ENCODE data around the gene COL12A1. TPM values are rescaled to one million over a fixed set of nuclear protein-coding genes. Genes with fewer than 3 reads are reported as not detected.

COL12A1 gene
- total RNA-seq, 1 experiment from 2014 or later = 0.96 TPM

DNA sequence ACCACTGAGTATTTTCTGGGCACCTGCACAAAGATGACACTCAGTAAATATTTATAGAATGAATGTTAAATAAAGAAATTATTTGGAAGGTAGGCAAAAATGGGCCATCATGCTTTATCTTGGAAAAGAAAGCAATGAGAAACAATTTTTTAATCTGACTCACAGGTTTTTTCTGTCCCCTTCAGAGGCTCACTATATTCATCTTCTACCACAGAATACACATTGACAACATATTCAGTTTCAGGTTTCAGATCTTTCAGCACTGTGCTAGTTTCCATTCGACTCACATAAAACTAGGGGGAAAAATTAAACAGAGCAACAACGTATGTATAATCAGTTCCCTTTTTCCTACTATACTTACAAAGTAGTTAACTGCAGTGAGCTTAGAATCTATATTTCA lies 58.3 kb downstream of the COL12A1 start:
- TF ChIP-seq, protein P1, sequence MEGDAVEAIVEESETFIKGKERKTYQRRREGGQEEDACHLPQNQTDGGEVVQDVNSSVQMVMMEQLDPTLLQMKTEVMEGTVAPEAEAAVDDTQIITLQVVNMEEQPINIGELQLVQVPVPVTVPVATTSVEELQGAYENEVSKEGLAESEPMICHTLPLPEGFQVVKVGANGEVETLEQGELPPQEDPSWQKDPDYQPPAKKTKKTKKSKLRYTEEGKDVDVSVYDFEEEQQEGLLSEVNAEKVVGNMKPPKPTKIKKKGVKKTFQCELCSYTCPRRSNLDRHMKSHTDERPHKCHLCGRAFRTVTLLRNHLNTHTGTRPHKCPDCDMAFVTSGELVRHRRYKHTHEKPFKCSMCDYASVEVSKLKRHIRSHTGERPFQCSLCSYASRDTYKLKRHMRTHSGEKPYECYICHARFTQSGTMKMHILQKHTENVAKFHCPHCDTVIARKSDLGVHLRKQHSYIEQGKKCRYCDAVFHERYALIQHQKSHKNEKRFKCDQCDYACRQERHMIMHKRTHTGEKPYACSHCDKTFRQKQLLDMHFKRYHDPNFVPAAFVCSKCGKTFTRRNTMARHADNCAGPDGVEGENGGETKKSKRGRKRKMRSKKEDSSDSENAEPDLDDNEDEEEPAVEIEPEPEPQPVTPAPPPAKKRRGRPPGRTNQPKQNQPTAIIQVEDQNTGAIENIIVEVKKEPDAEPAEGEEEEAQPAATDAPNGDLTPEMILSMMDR (conservative IDR thresholded peaks at IDR 0.05) = no peak
- Histone ChIP-seq H3K9me3 (ENCODE audit: control insufficient read depth, low read depth, low read length) (no peaks in the 10 kb centered on the region), H3T11ph (ENCODE audit: low read length) (no peak overlapping the region), H3K27me3 (ENCODE audit: insufficient read depth, low read length) (no peaks in the 10 kb centered on the region), H3K4me1 (ENCODE audit: insufficient read depth, low read length) (no peaks in the 10 kb centered on the region), H3K18ac (ENCODE audit: insufficient read length, low read depth, low read length) (no peak overlapping the region), H2BK12ac (ENCODE audit: insufficient read length, low read depth, low read length) (no peak overlapping the region), H3K27ac (ENCODE audit: insufficient read length, low read depth, low read length) (no peak overlapping the region), H2AK5ac (ENCODE audit: insufficient read length, low read length) (no peak overlapping the region), H3K9ac (ENCODE audit: extremely low read depth, insufficient read length, low read length) (no peak overlapping the region), H4K8ac (replicated peaks; ENCODE audit: insufficient read length, low read depth, low read length) (no peak overlapping the region), H3K79me2 (ENCODE audit: insufficient read depth, low read length) (no peaks in the 10 kb centered on the region), H3K56ac (ENCODE audit: insufficient read length, low read depth, low read length) (no peak overlapping the region), H4K20me1 (ENCODE audit: control insufficient read depth, insufficient read depth, insufficient read length) (no peaks in the 10 kb centered on the region), H2BK15ac (ENCODE audit: low read depth, low read length) (no peak overlapping the region), H2BK20ac (ENCODE audit: low read depth, low read length, poor library complexity, severe bottlenecking) (no peak overlapping the region), H2BK5ac (ENCODE audit: insufficient read length, low read length) (no peak overlapping the region), H4K5ac (ENCODE audit: insufficient read length, low read depth, low read length) (no peak overlapping the region), H3K14ac (ENCODE audit: insufficient read depth, low read length) (no peak overlapping the region), H3K79me1 (ENCODE audit: insufficient read depth, low read depth, low read length, poor library complexity, severe bottlenecking) (no peaks in the 10 kb centered on the region), H3K23me2 (ENCODE audit: insufficient read length, low read depth, low read length, poor library complexity, severe bottlenecking) (no peaks in the 10 kb centered on the region), H3K4me2 (ENCODE audit: insufficient read depth, insufficient read length, low read length) (no peak overlapping the region), H3K23ac (ENCODE audit: insufficient read length, low read depth, low read length) (no peak overlapping the region), H4K91ac (ENCODE audit: insufficient read length, low read depth, low read length) (no peak overlapping the region), H2BK120ac (ENCODE audit: low read depth, low read length, poor library complexity, severe bottlenecking) (no peak overlapping the region), H2AFZ (ENCODE audit: low read length) (no peak overlapping the region), H3K4ac (ENCODE audit: low read depth, low read length) (no peak overlapping the region)
- Mint-ChIP-seq H3K27ac (no peak overlapping the region), H3K4me3 (no peak overlapping the region), H3K36me3 (ENCODE audit: insufficient read depth in 1 of 3, low read depth in 3 of 3) (no peaks in the 10 kb centered on the region), H3K4me1 (no peaks in the 10 kb centered on the region), H3K27me3 (ENCODE audit: low read depth) (no peaks in the 10 kb centered on the region), H3K9me3 (no peaks in the 10 kb centered on the region)
- DNase-seq = no peak
- no CpG with 5 or more reads among the region's 2 CpGs for WGBS (ENCODE audit: extremely low coverage, insufficient read length, low lambda C conversion rate)

Data from H9 (cell line).